HEK293T (cell line): Measurements from ENCODE around the gene ZSCAN20.

Experiments
- CTCF ChIA-PET: fragments of 350-600 bp; formaldehyde crosslinking; extraction: SDS; loops from one replicate; lab custom pipeline; 2021; ENCODE audit warnings: antibody characterized with exemption, inconsistent platforms; lab: Yijun Ruan, JAX
- POLR2A ChIA-PET: fragments of 350-600 bp; formaldehyde crosslinking; extraction: SDS; loops from one replicate; lab custom pipeline; 2020; ENCODE audit warnings: antibody characterized with exemption, inconsistent platforms; lab: Yijun Ruan, JAX
- DNase-seq: peaks from one replicate; pipeline ENCODE4 v3.0.0; 2012; ENCODE audit warnings: mixed read lengths; ENCODE audit errors: extremely low spot score
- ARNT ChIP-seq: fragments of 450-650 bp; IDR thresholded peaks from 2 replicates; pipeline ENCODE4 v1.6.1; 2017; ENCODE audit warnings: mild to moderate bottlenecking
- BHLHE40 ChIP-seq: fragments of 450-650 bp; IDR thresholded peaks from 2 replicates; pipeline ENCODE4 v1.6.1; 2016; ENCODE audit warnings: mild to moderate bottlenecking, moderate library complexity, borderline replicate concordance
- CTBP1 ChIP-seq: fragments of 450-650 bp; IDR thresholded peaks from 2 replicates; pipeline ENCODE4 v1.6.1; 2016; ENCODE audit warnings: borderline replicate concordance
- ELF4 ChIP-seq: fragments of 450-650 bp; IDR thresholded peaks from 2 replicates; pipeline ENCODE4 v1.6.1; 2017; ENCODE audit warnings: antibody characterized with exemption
- FOXA1 ChIP-seq: fragments of 450-650 bp; IDR thresholded peaks from 2 replicates; pipeline ENCODE4 v1.6.1; 2016; ENCODE audit warnings: mild to moderate bottlenecking
- FOXK2 ChIP-seq: fragments of 450-650 bp; IDR thresholded peaks from 2 replicates; pipeline ENCODE4 v1.6.1; 2016; ENCODE audit warnings: mild to moderate bottlenecking
- FOXM1 ChIP-seq: fragments of 450-650 bp; IDR thresholded peaks from 2 replicates; pipeline ENCODE4 v1.6.1; 2017; ENCODE audit warnings: mild to moderate bottlenecking, borderline replicate concordance
- HDGF ChIP-seq: fragments of 450-650 bp; IDR thresholded peaks from 2 replicates; pipeline ENCODE4 v1.6.1; 2017; ENCODE audit warnings: antibody characterized with exemption, borderline replicate concordance
- L3MBTL2 ChIP-seq: fragments of 450-650 bp; conservative IDR thresholded peaks from 2 replicates; pipeline ENCODE4 v1.6.1; 2016; ENCODE audit warnings: mild to moderate bottlenecking
- LEF1 ChIP-seq: fragments of 450-650 bp; IDR thresholded peaks from 2 replicates; pipeline ENCODE4 v1.6.1; 2017; ENCODE audit warnings: mild to moderate bottlenecking, borderline replicate concordance
- NFRKB ChIP-seq: fragments of 450-650 bp; IDR thresholded peaks from 2 replicates; pipeline ENCODE4 v1.6.1; 2016; ENCODE audit warnings: mild to moderate bottlenecking, moderate library complexity
- SP1 ChIP-seq: fragments of 450-650 bp; IDR thresholded peaks from 2 replicates; pipeline ENCODE4 v1.6.1; 2017
- SUZ12 ChIP-seq: fragments of 450-650 bp; IDR thresholded peaks from 2 replicates; pipeline ENCODE4 v1.6.1; 2016; ENCODE audit warnings: mild to moderate bottlenecking
- TARDBP ChIP-seq: fragments of 450-650 bp; IDR thresholded peaks from 2 replicates; pipeline ENCODE4 v1.6.1; 2016
- ZNF384 ChIP-seq: fragments of 450-650 bp; IDR thresholded peaks from 2 replicates; pipeline ENCODE4 v1.6.1; 2016
- TF ChIP-seq, protein P1 (sequence below): fragments of 450-650 bp; IDR thresholded peaks from 2 replicates; pipeline ENCODE4 v1.6.1; 2016

The ZSCAN20 gene

GRCh38 chr1:33532250-33532649 lies 59.8 kb downstream of the ZSCAN20 start:
- no peak for TF ChIP-seq ARNT
- TF ChIP-seq L3MBTL2: no peak
- TF ChIP-seq SUZ12: no peak
- TF ChIP-seq BHLHE40: no peak
- no peak for TF ChIP-seq ZNF384
- TF ChIP-seq TARDBP: no peak
- no peak for TF ChIP-seq HDGF
- TF ChIP-seq LEF1: no peak
- TF ChIP-seq, protein P1, sequence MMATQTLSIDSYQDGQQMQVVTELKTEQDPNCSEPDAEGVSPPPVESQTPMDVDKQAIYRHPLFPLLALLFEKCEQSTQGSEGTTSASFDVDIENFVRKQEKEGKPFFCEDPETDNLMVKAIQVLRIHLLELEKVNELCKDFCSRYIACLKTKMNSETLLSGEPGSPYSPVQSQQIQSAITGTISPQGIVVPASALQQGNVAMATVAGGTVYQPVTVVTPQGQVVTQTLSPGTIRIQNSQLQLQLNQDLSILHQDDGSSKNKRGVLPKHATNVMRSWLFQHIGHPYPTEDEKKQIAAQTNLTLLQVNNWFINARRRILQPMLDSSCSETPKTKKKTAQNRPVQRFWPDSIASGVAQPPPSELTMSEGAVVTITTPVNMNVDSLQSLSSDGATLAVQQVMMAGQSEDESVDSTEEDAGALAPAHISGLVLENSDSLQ: no peak
- TF ChIP-seq NFRKB: no peak
- no peak for TF ChIP-seq FOXA1
- TF ChIP-seq SP1: no peak
- no peak for TF ChIP-seq CTBP1
- no peak for TF ChIP-seq ELF4
- TF ChIP-seq FOXM1: no peak
- no peak for TF ChIP-seq FOXK2
- ChIA-PET CTCF (no interaction called here), POLR2A (no interaction called here)
- no peak for DNase-seq

GRCh38 chr1:33532936-33533335 lies 60.5 kb downstream of the ZSCAN20 start:
- no peak for TF ChIP-seq ELF4
- TF ChIP-seq ARNT: no peak
- TF ChIP-seq FOXM1: no peak
- TF ChIP-seq LEF1: no peak
- no peak for TF ChIP-seq BHLHE40
- no peak for TF ChIP-seq FOXA1
- TF ChIP-seq TARDBP: no peak
- TF ChIP-seq, protein P1: no peak
- TF ChIP-seq NFRKB: no peak
- no peak for TF ChIP-seq L3MBTL2
- TF ChIP-seq SP1: no peak
- no peak for TF ChIP-seq HDGF
- TF ChIP-seq CTBP1: no peak
- no peak for TF ChIP-seq ZNF384
- no peak for TF ChIP-seq FOXK2
- POLR2A ChIA-PET: no interaction called here
- DNase-seq: no peak
- CTCF ChIA-PET: no interaction called here

DNA sequence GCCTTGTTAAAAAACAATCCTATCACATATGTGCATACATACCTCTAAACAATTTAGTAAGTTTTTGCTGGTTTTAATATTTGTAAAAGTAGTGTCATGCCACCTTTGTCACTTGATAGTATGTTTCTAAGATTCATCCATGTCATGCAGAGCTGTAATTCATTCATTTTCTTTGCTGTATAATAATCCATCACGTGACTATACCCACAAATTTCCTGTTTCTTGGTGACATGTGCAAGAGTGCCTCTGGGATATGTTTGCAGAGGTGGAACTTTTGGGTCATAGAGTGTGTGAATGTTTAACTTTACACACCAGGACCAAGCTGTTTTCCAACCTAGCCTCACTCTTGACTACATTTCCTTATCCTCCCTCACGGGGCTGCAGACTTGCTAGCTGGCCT lies 62.9 kb downstream of the ZSCAN20 start:
- no peak for TF ChIP-seq FOXM1
- TF ChIP-seq NFRKB: no peak
- TF ChIP-seq FOXK2: no peak
- no peak for TF ChIP-seq ARNT
- no peak for TF ChIP-seq ELF4
- TF ChIP-seq, protein P1: no peak
- no peak for TF ChIP-seq CTBP1
- no peak for TF ChIP-seq TARDBP
- TF ChIP-seq L3MBTL2: no peak
- TF ChIP-seq HDGF: no peak
- no peak for TF ChIP-seq ZNF384
- no peak for TF ChIP-seq FOXA1
- CTCF ChIA-PET: no interaction called here
- POLR2A ChIA-PET: no interaction called here
- no peak for DNase-seq

- CTCF ChIA-PET: no interaction called here
- no peak for DNase-seq
- no peak for TF ChIP-seq FOXA1
- POLR2A ChIA-PET: no interaction called here
These were observed 65.4 kb downstream of the ZSCAN20 start for GRCh38 chr1:33537885-33538284.

DNA sequence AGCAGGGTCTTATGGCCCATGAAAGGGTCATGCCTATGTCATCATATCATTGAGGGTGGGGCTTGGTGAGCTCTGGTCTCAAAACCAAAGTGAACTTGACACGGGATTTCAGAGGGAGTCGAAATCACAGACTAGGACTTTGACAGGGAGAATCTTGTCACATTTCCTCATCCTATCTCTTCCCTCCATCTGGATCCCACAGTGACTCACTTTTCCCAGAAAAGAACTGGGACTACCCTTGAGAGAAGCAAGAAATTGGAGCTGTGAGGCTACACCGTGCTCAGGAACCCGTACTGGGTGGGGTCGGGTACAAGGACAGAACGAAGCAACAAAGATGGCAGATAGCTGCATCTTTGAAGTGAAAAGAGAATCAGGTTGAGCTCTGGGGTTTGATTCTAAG lies 69.5 kb downstream of the ZSCAN20 start:
- ChIA-PET POLR2A (no interaction called here), CTCF (no interaction called here)
- no peak for DNase-seq
- TF ChIP-seq, protein P1: no peak
- no peak for TF ChIP-seq FOXA1
- no peak for TF ChIP-seq ELF4
- TF ChIP-seq L3MBTL2: no peak
- TF ChIP-seq HDGF: no peak
- no peak for TF ChIP-seq ARNT
- no peak for TF ChIP-seq FOXM1
- TF ChIP-seq SP1: no peak
- TF ChIP-seq FOXK2: no peak
- TF ChIP-seq BHLHE40: no peak
- TF ChIP-seq NFRKB: no peak
- no peak for TF ChIP-seq CTBP1
- no peak for TF ChIP-seq SUZ12
- no peak for TF ChIP-seq LEF1
- TF ChIP-seq ZNF384: no peak
- TF ChIP-seq TARDBP: no peak
